Keratinocyte (primary cell): ENCODE data around the gene DCTN3. TPM values are rescaled to one million over a fixed set of nuclear protein-coding genes. Genes with fewer than 3 reads are reported as not detected.

Experiments used
- DNase-seq: peaks from one replicate; pipeline ENCODE4 v3.0.0-alpha.2; 2011; ENCODE audit warnings: low read depth, missing footprints, low spot score
- FAIRE-seq: peaks from 2 replicates; lab custom pipeline; 2011; peaks lifted over from hg19 to GRCh38; lab: Jason Lieb, UNC
- H2AFZ ChIP-seq: 2 replicates; pipeline ENCODE4 v1.6.0; 2012; ENCODE audit warnings: low read length, control low read depth, inconsistent platforms; ENCODE audit not compliant: control insufficient read depth
- H3K27ac ChIP-seq: 2 replicates; pipeline ENCODE4 v1.5.1; 2011; ENCODE audit warnings: low read length; ENCODE audit not compliant: control insufficient read depth, insufficient read depth
- H3K27me3 ChIP-seq: 3 replicates; pipeline ENCODE4 v1.6.0; 2011; ENCODE audit warnings: low read length; ENCODE audit not compliant: control insufficient read depth, insufficient read depth; ENCODE audit errors: extremely low read depth
- H3K36me3 ChIP-seq, 2 experiments: 2 replicates in 1 of 2; 3 replicates in 1 of 2; pipeline ENCODE4 v1.5.1; 2011; ENCODE audit warnings: low read length in 2 of 2, mild to moderate bottlenecking in 1 of 2; ENCODE audit not compliant: control insufficient read depth in 2 of 2, insufficient read depth in 2 of 2; ENCODE audit errors: extremely low read depth in 1 of 2
- H3K4me1 ChIP-seq: 3 replicates; pipeline ENCODE4 v1.5.1; 2011; ENCODE audit warnings: low read length; ENCODE audit not compliant: control insufficient read depth, insufficient read depth; ENCODE audit errors: extremely low read depth
- H3K4me2 ChIP-seq: 3 replicates; pipeline ENCODE4 v1.6.0; 2011; ENCODE audit warnings: low read depth, low read length; ENCODE audit not compliant: control insufficient read depth, insufficient read depth; ENCODE audit errors: extremely low read depth
- H3K4me3 ChIP-seq, 3 experiments: fragments of 200-600 bp in 1 of 3; sonication (generic) in 1 of 3; 2 replicates in 2 of 3; 3 replicates in 1 of 3; pipeline ENCODE4 v1.5.1; 2011 to 2016; ENCODE audit warnings: low read length in 3 of 3, mild to moderate bottlenecking in 3 of 3, control low read depth in 2 of 3, inconsistent platforms in 1 of 3, low read depth in 1 of 3, mixed read lengths in 1 of 3, mixed run types in 1 of 3, moderate library complexity in 1 of 3; ENCODE audit not compliant: control insufficient read depth in 2 of 3, insufficient read depth in 2 of 3; ENCODE audit errors: extremely low read depth in 1 of 3
- H3K79me2 ChIP-seq: 2 replicates; pipeline ENCODE4 v1.6.0; 2012; ENCODE audit warnings: low read length; ENCODE audit not compliant: control insufficient read depth, insufficient read depth
- H3K9ac ChIP-seq: 3 replicates; pipeline ENCODE4 v1.6.0; 2011; ENCODE audit warnings: low read length; ENCODE audit not compliant: control insufficient read depth, insufficient read depth; ENCODE audit errors: extremely low read depth
- H3K9me1 ChIP-seq: 3 replicates; pipeline ENCODE4 v1.6.0; 2011; ENCODE audit warnings: low read length; ENCODE audit not compliant: control insufficient read depth, insufficient read depth; ENCODE audit errors: extremely low read depth
- H3K9me3 ChIP-seq: 2 replicates; pipeline ENCODE4 v1.5.1; 2012; ENCODE audit warnings: low read depth, low read length; ENCODE audit not compliant: control insufficient read depth
- H4K20me1 ChIP-seq: 3 replicates; pipeline ENCODE4 v1.6.0; 2011; ENCODE audit warnings: low read length; ENCODE audit not compliant: control insufficient read depth, insufficient read depth; ENCODE audit errors: extremely low read depth
- EZH2 ChIP-seq: IDR thresholded peaks from one replicate; pipeline ENCODE4 v1.6.1; 2012; ENCODE audit warnings: inconsistent platforms, mild to moderate bottlenecking, low read length, moderate library complexity
- dilution Hi-C: fragments of 300-500 bp; cut with MboI; formaldehyde crosslinking; loops from one replicate; pipeline ENCODE4 v1.7.0; 2020; ENCODE audit warnings: low sequenced_read_pairs; ENCODE audit not compliant: extremely low pct_ligation_motif_present
- polyA plus RNA-seq, 5 experiments: library from polyadenylated mRNA; depleted of rRNA in 3 of 5; stranded (reverse) in 3 of 5; stranded (forward) in 1 of 5; unstranded in 1 of 5; fragments of >200 nt; gene quantifications; 1 replicate in 1 of 5; 2 replicates in 3 of 5; 3 replicates in 1 of 5; pipeline versions ENCODE4 v1.2.1 to v1.2.3, GENCODE V29; 2011 to 2012; ENCODE audit warnings: missing spikeins in 2 of 5, low read depth in 1 of 5, low replicate concordance in 1 of 5
- TF ChIP-seq, protein P1 (sequence below), 3 experiments: IDR thresholded peaks in 1 of 3; conservative IDR thresholded peaks in 1 of 3; optimal IDR thresholded peaks in 1 of 3; 2 replicates in 2 of 3; 3 replicates in 1 of 3; pipeline versions ENCODE3 to v1.5.1; 2011; ENCODE audit warnings: low read length in 3 of 3, mild to moderate bottlenecking in 3 of 3, moderate library complexity in 2 of 3, control low read depth in 1 of 3, inconsistent platforms in 1 of 3; ENCODE audit not compliant: insufficient read depth in 2 of 3; ENCODE audit errors: extremely low read depth in 1 of 3

Gene DCTN3
- polyA plus RNA-seq, 1 donor (not counting 4 experiments of a cell fraction or from before 2014, with no cell fraction given), result 106 TPM

- H3K9ac ChIP-seq, result no peak overlapping the region
- no peaks in the 10 kb centered on the region for H4K20me1 ChIP-seq
- TF ChIP-seq EZH2, result peak; percentile 48
- TF ChIP-seq, protein P1, sequence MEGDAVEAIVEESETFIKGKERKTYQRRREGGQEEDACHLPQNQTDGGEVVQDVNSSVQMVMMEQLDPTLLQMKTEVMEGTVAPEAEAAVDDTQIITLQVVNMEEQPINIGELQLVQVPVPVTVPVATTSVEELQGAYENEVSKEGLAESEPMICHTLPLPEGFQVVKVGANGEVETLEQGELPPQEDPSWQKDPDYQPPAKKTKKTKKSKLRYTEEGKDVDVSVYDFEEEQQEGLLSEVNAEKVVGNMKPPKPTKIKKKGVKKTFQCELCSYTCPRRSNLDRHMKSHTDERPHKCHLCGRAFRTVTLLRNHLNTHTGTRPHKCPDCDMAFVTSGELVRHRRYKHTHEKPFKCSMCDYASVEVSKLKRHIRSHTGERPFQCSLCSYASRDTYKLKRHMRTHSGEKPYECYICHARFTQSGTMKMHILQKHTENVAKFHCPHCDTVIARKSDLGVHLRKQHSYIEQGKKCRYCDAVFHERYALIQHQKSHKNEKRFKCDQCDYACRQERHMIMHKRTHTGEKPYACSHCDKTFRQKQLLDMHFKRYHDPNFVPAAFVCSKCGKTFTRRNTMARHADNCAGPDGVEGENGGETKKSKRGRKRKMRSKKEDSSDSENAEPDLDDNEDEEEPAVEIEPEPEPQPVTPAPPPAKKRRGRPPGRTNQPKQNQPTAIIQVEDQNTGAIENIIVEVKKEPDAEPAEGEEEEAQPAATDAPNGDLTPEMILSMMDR (optimal IDR thresholded peaks at IDR 0.05 in 1 of 3, IDR thresholded peaks at IDR 0.05 in 1 of 3, conservative IDR thresholded peaks at IDR 0.05 in 1 of 3; ENCODE audit: extremely low read depth in 1 of 3, insufficient read depth in 2 of 3, low read length in 3 of 3), result no peak
- H3K4me1 ChIP-seq, result no peaks in the 10 kb centered on the region
- DNase-seq (no peak), FAIRE-seq (no peak)
- H3K4me2 ChIP-seq, result no peak overlapping the region
- H3K36me3 ChIP-seq, result no peaks in the 10 kb centered on the region
- no peaks in the 10 kb centered on the region for H3K79me2 ChIP-seq
- no peak overlapping the region for H3K27ac ChIP-seq
- dilution Hi-C loops, result no loop called here
- H3K27me3 ChIP-seq, result peaks cover 67% of the 10 kb centered on the region
- H3K9me3 ChIP-seq, result no peaks in the 10 kb centered on the region
- H3K4me3 ChIP-seq, result no peak overlapping the region
- H3K9me1 ChIP-seq, result no peaks in the 10 kb centered on the region
- H2AFZ ChIP-seq, result no peak overlapping the region
These were observed 43.5 kb downstream of the DCTN3 start for GRCh38 chr9:34576597-34577399.

- H3K79me2 ChIP-seq, result no peaks in the 10 kb centered on the region
- TF ChIP-seq, protein P1 (optimal IDR thresholded peaks at IDR 0.05 in 1 of 3, IDR thresholded peaks at IDR 0.05 in 1 of 3, conservative IDR thresholded peaks at IDR 0.05 in 1 of 3; ENCODE audit: extremely low read depth in 1 of 3, insufficient read depth in 2 of 3, low read length in 3 of 3), result no peak
- peak; percentile 16 for TF ChIP-seq EZH2
- H2AFZ ChIP-seq, result no peak overlapping the region
- no peaks in the 10 kb centered on the region for H3K4me1 ChIP-seq
- no peak overlapping the region for H3K9ac ChIP-seq
- dilution Hi-C loops, result no loop called here
- H3K36me3 ChIP-seq, result no peaks in the 10 kb centered on the region
- no peaks in the 10 kb centered on the region for H3K9me3 ChIP-seq
- no peak overlapping the region for H3K4me3 ChIP-seq
- H3K9me1 ChIP-seq, result no peaks in the 10 kb centered on the region
- peaks cover 68% of the 10 kb centered on the region for H3K27me3 ChIP-seq
- no peak overlapping the region for H3K4me2 ChIP-seq
- no peaks in the 10 kb centered on the region for H4K20me1 ChIP-seq
- no peak for DNase-seq
- no peak for FAIRE-seq
- no peak overlapping the region for H3K27ac ChIP-seq
These were observed 44.3 kb downstream of the DCTN3 start for GRCh38 chr9:34575862-34576596.
